Left renal pelvis (tissue), 4 donors: ENCODE results near the gene POU2AF3. TPM values are rescaled to one million over a fixed set of nuclear protein-coding genes. Genes with fewer than 3 reads are reported as not detected.

ENCODE experiments used
- DNase-seq, 4 donors: peaks; one replicate each; pipeline ENCODE4 v3.0.0-alpha.2; 2013; ENCODE audit warnings: low read depth in 4 of 4, low spot score in 3 of 4
- polyA plus RNA-seq, 4 donors: library from polyadenylated mRNA; unstranded; fragments of 120-200 nt; gene quantifications; one replicate each; pipeline ENCODE4 v1.2.1, GENCODE V29; 2013; ENCODE audit not compliant: insufficient read length in 4 of 4

Gene POU2AF3
- polyA plus RNA-seq, 4 donors, result 4.3 to 10.5 (median 8.0) TPM

- no peak for DNase-seq
These were observed 26.0 kb downstream of the POU2AF3 start for GRCh38 chr11:111324277-111324720.

- DNase-seq, result no peak
These were observed 26.9 kb downstream of the POU2AF3 start for GRCh38 chr11:111325259-111325658.

- DNase-seq, result no peak
These were observed 28.5 kb downstream of the POU2AF3 start for GRCh38 chr11:111326824-111327223.

GRCh38 chr11:111327908-111328624, 29.7 kb downstream of the POU2AF3 start:
- DNase-seq, result no peak

GRCh38 chr11:111329306-111330204, 31.2 kb downstream of the POU2AF3 start:
- DNase-seq, result no peak

GRCh38 chr11:111330234-111330893, 32.0 kb downstream of the POU2AF3 start:
- DNase-seq, result no peak

GRCh38 chr11:111331711-111332479, 33.5 kb downstream of the POU2AF3 start:
- no peak for DNase-seq

GRCh38 chr11:111334532-111335502, 36.5 kb downstream of the POU2AF3 start:
- no peak for DNase-seq

- no peak for DNase-seq
These were observed 37.2 kb downstream of the POU2AF3 start for GRCh38 chr11:111335549-111335948.

- DNase-seq, result no peak
These were observed 37.7 kb downstream of the POU2AF3 start for GRCh38 chr11:111336062-111336461.

GRCh38 chr11:111336582-111337256, 38.4 kb downstream of the POU2AF3 start:
- no peak for DNase-seq

- no peak for DNase-seq
These were observed 41.5 kb downstream of the POU2AF3 start for GRCh38 chr11:111339758-111340388.

- DNase-seq, result no peak
These were observed 44.0 kb downstream of the POU2AF3 start for GRCh38 chr11:111342329-111342728.

- no peak for DNase-seq
These were observed 45.7 kb downstream of the POU2AF3 start for GRCh38 chr11:111344032-111344431.

- DNase-seq, result no peak
These were observed 48.8 kb downstream of the POU2AF3 start for GRCh38 chr11:111347002-111347722.

GRCh38 chr11:111347723-111348115, 49.4 kb downstream of the POU2AF3 start:
- DNase-seq, result no peak

GRCh38 chr11:111348147-111348546, 49.8 kb downstream of the POU2AF3 start:
- DNase-seq, result no peak
